Lower lobe of right lung (tissue), 2 donors: Measurements from ENCODE around the gene IQGAP2. TPM values are rescaled to one million over a fixed set of nuclear protein-coding genes. Genes with fewer than 3 reads are reported as not detected.

Source experiments
- ATAC-seq, 2 donors: fragments of 200-7000 bp; cut with Tn5 transposase; one replicate each; pipeline ENCODE4 v1.9.1; 2020 to 2022; ENCODE audit warnings: mild to moderate bottlenecking in 2 of 2, moderate library complexity in 2 of 2
- DNase-seq: peaks from one replicate; pipeline ENCODE4 v3.0.0-alpha.2; 2020
- H3K27ac ChIP-seq: fragments of 200-600 bp; one replicate; pipeline ENCODE4 v1.8.0; 2022
- H3K27me3 ChIP-seq: fragments of 200-600 bp; one replicate; pipeline ENCODE4 v1.8.0; 2022; ENCODE audit warnings: low read depth
- H3K36me3 ChIP-seq: fragments of 200-600 bp; one replicate; pipeline ENCODE4 v1.8.0; 2022; ENCODE audit warnings: mild to moderate bottlenecking
- H3K4me1 ChIP-seq: fragments of 200-600 bp; one replicate; pipeline ENCODE4 v1.8.0; 2022
- H3K4me3 ChIP-seq: fragments of 200-600 bp; one replicate; pipeline ENCODE4 v1.8.0; 2022; ENCODE audit warnings: mild to moderate bottlenecking
- H3K9me3 ChIP-seq: fragments of 200-600 bp; one replicate; pipeline ENCODE4 v1.8.0; 2022
- CTCF ChIP-seq: fragments of 200-600 bp; IDR thresholded peaks from one replicate; pipeline ENCODE4 v1.8.0; 2022; ENCODE audit warnings: antibody characterized with exemption, mild to moderate bottlenecking
- intact Hi-C: fragments of 100-400 bp; cut with DNase I; formaldehyde crosslinking; loops from one replicate; pipeline ENCODE4 v1.11.0; 2022
- total RNA-seq: library from RNA; stranded (reverse); fragmentation: NEBNext Ultra II Directional; extraction: Animal tissue kit (Norgen Biotek cat#: 25700); gene quantifications from one replicate; pipeline ENCODE4 v1.2.1, GENCODE V29; 2021
- donor health status: DM: no; HTN: yes; CAD: no; lungs with severe emphysema.

The IQGAP2 gene
- total RNA-seq, 1 donor from 2014 or later: 42.0 TPM

- intact Hi-C loops: no loop called here
- ATAC-seq (no peak), DNase-seq (no peak)
- Histone ChIP-seq H3K27ac (peak overlapping the region; percentile 79), H3K4me3 (peak overlapping the region; percentile 72), H3K27me3 (peaks cover 33% of the 10 kb centered on the region), H3K4me1 (peaks cover 27% of the 10 kb centered on the region), H3K36me3 (no peaks in the 10 kb centered on the region), H3K9me3 (no peaks in the 10 kb centered on the region)
- no peak for TF ChIP-seq CTCF
These were observed 312.3 kb downstream of the IQGAP2 start for GRCh38 chr5:76715486-76715735.

- Histone ChIP-seq H3K4me3 (peak within 1 kb of the TSS; percentile 72), H3K9me3 (no peaks in the 10 kb centered on the region), H3K36me3 (no peaks in the 10 kb centered on the region), H3K27ac (peak within 1 kb of the TSS; percentile 79), H3K4me1 (peaks cover 31% of the 10 kb centered on the region), H3K27me3 (peaks cover 33% of the 10 kb centered on the region)
- DNase-seq (peak; percentile 61), ATAC-seq (peak; percentile 88 to 91)
- peak; percentile 57 for TF ChIP-seq CTCF
- intact Hi-C loops: no loop called here
These were observed 312.8 kb downstream of the IQGAP2 start, which contains the start of gene F2R for GRCh38 chr5:76715736-76716455. TSS of gene F2R (plus strand) at chr5:76716126. CDS start at chr5:76716308, 182 bp downstream.

DNA sequence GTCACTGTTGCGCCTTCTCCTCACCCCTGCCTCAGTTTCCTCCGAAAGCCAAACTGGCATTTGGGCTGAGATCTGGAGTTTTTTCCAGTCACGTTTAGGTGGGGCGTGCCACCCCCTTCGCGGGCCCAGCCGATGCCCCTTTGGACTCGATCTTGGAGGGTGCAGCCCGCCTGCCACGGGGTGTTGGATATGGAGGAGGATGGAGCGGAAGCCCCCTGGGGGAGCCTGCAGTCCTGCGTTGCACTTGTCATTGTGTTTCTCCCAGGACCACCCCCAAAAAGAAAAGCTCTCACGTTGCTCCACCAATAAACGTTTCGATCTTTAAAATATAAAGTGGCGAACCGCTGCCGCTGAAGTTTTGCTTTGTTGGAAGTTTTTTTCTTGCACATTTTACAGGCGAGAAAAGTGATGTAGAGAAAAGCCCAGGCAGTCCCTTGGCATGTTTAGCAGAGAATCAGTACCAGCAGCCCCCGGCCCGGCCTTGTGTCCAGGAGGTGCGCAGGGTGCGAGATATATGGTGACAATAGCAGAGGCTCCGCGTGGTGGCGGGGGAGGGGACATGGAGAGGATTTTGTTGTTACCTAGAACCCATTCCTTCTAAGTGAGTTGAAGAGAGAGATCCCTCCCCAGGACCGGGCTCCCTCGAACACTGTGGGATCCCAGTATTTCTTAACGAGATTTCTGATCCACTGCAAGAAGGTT lies 313.5 kb downstream of the IQGAP2 start:
- Histone ChIP-seq H3K4me1 (peaks cover 32% of the 10 kb centered on the region), H3K36me3 (no peaks in the 10 kb centered on the region), H3K27ac (peak overlapping the region; percentile 79), H3K4me3 (peak overlapping the region; percentile 72), H3K27me3 (peaks cover 33% of the 10 kb centered on the region), H3K9me3 (no peaks in the 10 kb centered on the region)
- no peak for DNase-seq
- intact Hi-C loops: no loop called here
- ATAC-seq: peak in 1 of 2 donors; percentile 17
- TF ChIP-seq CTCF: no peak

- no peak for TF ChIP-seq CTCF
- no peaks in the 10 kb centered on the region for H3K36me3 ChIP-seq
- intact Hi-C loops: no loop called here
- no peaks in the 10 kb centered on the region for H3K9me3 ChIP-seq
- H3K27ac ChIP-seq: peak overlapping the region; percentile 11
- ATAC-seq: no peak
- H3K4me1 ChIP-seq: peaks cover 32% of the 10 kb centered on the region
- peak overlapping the region; percentile 72 for H3K4me3 ChIP-seq
- no peak for DNase-seq
- H3K27me3 ChIP-seq: peaks cover 33% of the 10 kb centered on the region
These were observed 314.4 kb downstream of the IQGAP2 start for GRCh38 chr5:76717222-76718083.

GRCh38 chr5:76718381-76718832 lies 315.3 kb downstream of the IQGAP2 start:
- Histone ChIP-seq H3K36me3 (no peaks in the 10 kb centered on the region), H3K9me3 (no peaks in the 10 kb centered on the region), H3K27me3 (peaks cover 33% of the 10 kb centered on the region), H3K4me3 (peak overlapping the region; percentile 72), H3K27ac (no peak overlapping the region), H3K4me1 (peaks cover 32% of the 10 kb centered on the region)
- TF ChIP-seq CTCF: no peak
- DNase-seq (no peak), ATAC-seq (no peak)
- intact Hi-C loops: no loop called here
